IMR-90 (cell line): Measurements from ENCODE around the gene MTHFSD. TPM values are rescaled to one million over a fixed set of nuclear protein-coding genes. Genes with fewer than 3 reads are reported as not detected.

Experiments
- ATAC-seq: fragments of 200-7000 bp; cut with Tn5 transposase; 2 replicates; pipeline ENCODE4 v1.9.1; 2020; ENCODE audit warnings: low read depth, mild to moderate bottlenecking, moderate library complexity
- BruUV-seq: library from RNA; stranded (reverse); fragments of 400-500 nt; replicated peaks from 2 replicates; lab custom pipeline; 2021; lab: Mats Ljungman, UMichigan
- CTCF ChIA-PET: fragments of 300-600 bp; formaldehyde crosslinking; extraction: SDS; loops from one replicate; lab custom pipeline; 2021; ENCODE audit warnings: antibody characterized with exemption; lab: Yijun Ruan, JAX
- POLR2A ChIA-PET: fragments of 300-600 bp; sonication (Branson Sonifier 250); formaldehyde crosslinking; loops from one replicate; lab custom pipeline; 2022; ENCODE audit warnings: antibody characterized with exemption; ENCODE audit not compliant: unreplicated experiment; lab: Charles Lee
- DNase-seq: peaks from one replicate; pipeline ENCODE4 v3.0.0; 2013
- H2AFZ ChIP-seq: replicated peaks from 2 replicates; pipeline ENCODE3; 2013; ENCODE audit warnings: low read length, mild to moderate bottlenecking; ENCODE audit not compliant: poor library complexity
- H2AK5ac ChIP-seq: 2 replicates; pipeline ENCODE4 v1.6.1; 2013; ENCODE audit warnings: low read depth, low read length, inconsistent platforms
- H2AK9ac ChIP-seq: replicated peaks from 2 replicates; pipeline ENCODE3; 2013; ENCODE audit warnings: mild to moderate bottlenecking, low read depth, low read length, moderate library complexity; ENCODE audit not compliant: poor library complexity
- H2BK120ac ChIP-seq: 2 replicates; pipeline ENCODE4 v1.6.1; 2013; ENCODE audit warnings: low read depth, low read length, inconsistent platforms
- H2BK15ac ChIP-seq: 3 replicates; pipeline ENCODE4 v1.6.1; 2013; ENCODE audit warnings: low read depth, low read length, inconsistent platforms
- H2BK20ac ChIP-seq: 2 replicates; pipeline ENCODE4 v1.6.1; 2013; ENCODE audit warnings: low read depth, mild to moderate bottlenecking, inconsistent platforms, low read length, moderate library complexity
- H2BK5ac ChIP-seq: 2 replicates; pipeline ENCODE4 v1.6.1; 2013; ENCODE audit warnings: mild to moderate bottlenecking, low read depth, low read length, inconsistent platforms; ENCODE audit not compliant: poor library complexity, severe bottlenecking
- H3K14ac ChIP-seq: replicated peaks from 2 replicates; pipeline ENCODE4 v1.6.1; 2013; ENCODE audit warnings: low read depth, low read length, inconsistent platforms
- H3K18ac ChIP-seq: 2 replicates; pipeline ENCODE4 v1.6.1; 2013; ENCODE audit warnings: low read depth, low read length, control low read depth
- H3K23ac ChIP-seq: 2 replicates; pipeline ENCODE4 v1.6.1; 2013; ENCODE audit warnings: low read depth, low read length, inconsistent platforms
- H3K27ac ChIP-seq: 2 replicates; pipeline ENCODE4 v1.5.1; 2013; ENCODE audit warnings: mild to moderate bottlenecking, control low read depth, low read length; ENCODE audit not compliant: insufficient read depth
- H3K27me3 ChIP-seq: 2 replicates; pipeline ENCODE4 v1.6.1; 2013; ENCODE audit warnings: low read length; ENCODE audit not compliant: control insufficient read depth, insufficient read depth
- H3K36me3 ChIP-seq: 2 replicates; pipeline ENCODE4 v1.6.1; 2013; ENCODE audit warnings: low read length, mixed read lengths; ENCODE audit not compliant: control insufficient read depth, insufficient read depth
- H3K4ac ChIP-seq: 2 replicates; pipeline ENCODE4 v1.6.1; 2013; ENCODE audit warnings: low read depth, low read length, inconsistent platforms
- H3K4me1 ChIP-seq: 2 replicates; pipeline ENCODE4 v1.6.1; 2013; ENCODE audit warnings: low read length, mixed read lengths; ENCODE audit not compliant: control insufficient read depth, insufficient read depth
- H3K4me2 ChIP-seq: 2 replicates; pipeline ENCODE4 v1.6.1; 2013; ENCODE audit warnings: low read depth, mild to moderate bottlenecking, control low read depth, low read length, moderate library complexity
- H3K4me3 ChIP-seq: 2 replicates; pipeline ENCODE4 v1.5.1; 2013; ENCODE audit warnings: low read depth, mild to moderate bottlenecking, control low read depth, low read length, moderate library complexity; ENCODE audit not compliant: insufficient read depth
- H3K56ac ChIP-seq: 2 replicates; pipeline ENCODE4 v1.6.1; 2013; ENCODE audit warnings: low read length, inconsistent platforms; ENCODE audit not compliant: insufficient read depth; ENCODE audit errors: extremely low read depth
- H3K79me1 ChIP-seq, 2 experiments: 2 replicates each; pipeline ENCODE4 v1.6.1; 2013; ENCODE audit warnings: low read length in 2 of 2, inconsistent platforms in 1 of 2, low read depth in 1 of 2
- H3K9ac ChIP-seq: 2 replicates; pipeline ENCODE4 v1.6.1; 2013; ENCODE audit warnings: low read depth, low read length, control low read depth
- H3K9me1 ChIP-seq: 2 replicates; pipeline ENCODE4 v1.6.1; 2013; ENCODE audit warnings: low read length, inconsistent platforms; ENCODE audit not compliant: insufficient read depth
- H3K9me3 ChIP-seq: 2 replicates; pipeline ENCODE4 v1.6.1; 2013; ENCODE audit warnings: low read length; ENCODE audit not compliant: control insufficient read depth, insufficient read depth
- H4K20me1 ChIP-seq: 2 replicates; pipeline ENCODE4 v1.6.1; 2013; ENCODE audit warnings: low read length, inconsistent platforms; ENCODE audit not compliant: insufficient read depth
- H4K5ac ChIP-seq: 2 replicates; pipeline ENCODE4 v1.6.1; 2013; ENCODE audit warnings: mild to moderate bottlenecking, low read depth, low read length, control low read depth
- H4K8ac ChIP-seq, 2 experiments: 2 replicates each; pipeline ENCODE4 v1.6.1; 2013; ENCODE audit warnings: low read depth in 2 of 2, low read length in 2 of 2, control low read depth in 1 of 2, inconsistent platforms in 1 of 2
- H4K91ac ChIP-seq: 2 replicates; pipeline ENCODE4 v1.6.1; 2013; ENCODE audit warnings: low read depth, low read length, inconsistent platforms; ENCODE audit not compliant: insufficient read depth
- CEBPB ChIP-seq: IDR thresholded peaks from 2 replicates; pipeline ENCODE4 v1.6.1; 2012; ENCODE audit warnings: low read depth, low read length, improper control_type of control experiment
- CHD1 ChIP-seq: IDR thresholded peaks from 2 replicates; pipeline ENCODE4 v1.6.1; 2012; ENCODE audit warnings: low read depth, low read length, improper control_type of control experiment
- FOS ChIP-seq: fragments of 150-350 bp; IDR thresholded peaks from 2 replicates; pipeline ENCODE4 v1.6.1; 2016; ENCODE audit warnings: low read depth, low read length
- MAZ ChIP-seq: IDR thresholded peaks from 2 replicates; pipeline ENCODE4 v1.6.1; 2012; ENCODE audit warnings: low read depth, mild to moderate bottlenecking, low read length, improper control_type of control experiment, moderate library complexity, borderline replicate concordance
- NFE2L2 ChIP-seq: fragments of 150-350 bp; IDR thresholded peaks from 2 replicates; pipeline ENCODE4 v1.6.1; 2016; ENCODE audit warnings: low read depth, mild to moderate bottlenecking, low read length
- WGBS, 2 experiments: methylation state at CpG; one replicate each; pipeline versions ENCODE4 v1.1.5 to v1.1.7; 2013; ENCODE audit warnings: missing lambda C conversion rate in 2 of 2; ENCODE audit not compliant: insufficient read length in 1 of 2; ENCODE audit errors: extremely low coverage in 2 of 2; 5-methylcytosine and 5-hydroxymethylcytosine counted together
- dilution Hi-C: fragments of 300-500 bp; cut with HindIII; formaldehyde crosslinking; loops from one replicate; pipeline ENCODE4 v1.14.3; 2018; ENCODE audit warnings: low sequenced_read_pairs; ENCODE audit not compliant: unreplicated experiment
- in situ Hi-C: fragments of 300-500 bp; cut with MboI; formaldehyde crosslinking; loops from 3 replicates; pipeline ENCODE4 v1.14.3; 2019; ENCODE audit warnings: low sequenced_read_pairs, inconsistent platforms, mixed read lengths
- intact Hi-C: fragments of 100-400 bp; cut with micrococcal nuclease; formaldehyde crosslinking; loops from 2 replicates; pipeline ENCODE4 v1.10.0; 2022
- polyA plus RNA-seq, 3 experiments: library from polyadenylated mRNA; depleted of rRNA; stranded (reverse); fragments of >200 nt; gene quantifications; 2 replicates each; pipeline ENCODE4 v1.2.3, GENCODE V29; 2012; ENCODE audit warnings: low replicate concordance in 1 of 3
- total RNA-seq: library from RNA; depleted of rRNA; stranded (reverse); fragments of >200 nt; gene quantifications from 2 replicates; pipeline ENCODE4 v1.2.3, GENCODE V29; 2012
- TF ChIP-seq, protein P1 (sequence below): conservative IDR thresholded peaks from 2 replicates; pipeline ENCODE4 v1.5.1; 2012; ENCODE audit warnings: mild to moderate bottlenecking, low read depth, low read length, improper control_type of control experiment

Gene MTHFSD
- total and polyA plus RNA-seq, 2 of the 4 experiments (the other 2 are of a cell fraction) = 8.2 to 16.8 TPM

- TF ChIP-seq MAZ (no peak), CHD1 (no peak)
Measured at GRCh38 chr16:86591270-86591669, 36.2 kb upstream of the MTHFSD start (continued).

GRCh38 chr16:86590501-86591144 lies 35.6 kb upstream of the MTHFSD start:
- H3K9me1 ChIP-seq = peaks cover 28% of the 10 kb centered on the region
- H4K20me1 ChIP-seq = peaks cover 3% of the 10 kb centered on the region; the same call in 1 of the 2 replicates
- H2AK9ac ChIP-seq = peak overlapping the region; percentile 48
- peak overlapping the region; percentile 8 to 94; a peak in 3 of 4 replicates for H4K8ac ChIP-seq
- H3K79me1 ChIP-seq = peaks cover 13 to 54% of the 10 kb centered on the region in 2 experiments; a peak in 3 of 4 replicates
- H2BK5ac ChIP-seq = peak overlapping the region; percentile 99
- H2BK120ac ChIP-seq = peak overlapping the region; percentile 98
- peak overlapping the region; percentile 72 for H4K5ac ChIP-seq
- peak overlapping the region; percentile 99 for H2AK5ac ChIP-seq
- TF ChIP-seq NFE2L2 = peak; percentile 84; the same call in 1 of the 2 replicates
- TF ChIP-seq, protein P1, sequence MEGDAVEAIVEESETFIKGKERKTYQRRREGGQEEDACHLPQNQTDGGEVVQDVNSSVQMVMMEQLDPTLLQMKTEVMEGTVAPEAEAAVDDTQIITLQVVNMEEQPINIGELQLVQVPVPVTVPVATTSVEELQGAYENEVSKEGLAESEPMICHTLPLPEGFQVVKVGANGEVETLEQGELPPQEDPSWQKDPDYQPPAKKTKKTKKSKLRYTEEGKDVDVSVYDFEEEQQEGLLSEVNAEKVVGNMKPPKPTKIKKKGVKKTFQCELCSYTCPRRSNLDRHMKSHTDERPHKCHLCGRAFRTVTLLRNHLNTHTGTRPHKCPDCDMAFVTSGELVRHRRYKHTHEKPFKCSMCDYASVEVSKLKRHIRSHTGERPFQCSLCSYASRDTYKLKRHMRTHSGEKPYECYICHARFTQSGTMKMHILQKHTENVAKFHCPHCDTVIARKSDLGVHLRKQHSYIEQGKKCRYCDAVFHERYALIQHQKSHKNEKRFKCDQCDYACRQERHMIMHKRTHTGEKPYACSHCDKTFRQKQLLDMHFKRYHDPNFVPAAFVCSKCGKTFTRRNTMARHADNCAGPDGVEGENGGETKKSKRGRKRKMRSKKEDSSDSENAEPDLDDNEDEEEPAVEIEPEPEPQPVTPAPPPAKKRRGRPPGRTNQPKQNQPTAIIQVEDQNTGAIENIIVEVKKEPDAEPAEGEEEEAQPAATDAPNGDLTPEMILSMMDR = no peak
- TF ChIP-seq FOS = peak; percentile 78
- peak; percentile 79 for TF ChIP-seq CEBPB
- peak overlapping the region; percentile 96 for H2BK15ac ChIP-seq
- H3K23ac ChIP-seq = peak overlapping the region; percentile 95; the same call in 1 of the 2 replicates
- ATAC-seq (peak; percentile 73), DNase-seq (peak; percentile 96)
- H4K91ac ChIP-seq = peak overlapping the region; percentile 45
- in situ Hi-C loops = no loop called here
- peak overlapping the region; percentile 98 for H3K4ac ChIP-seq
- H3K4me3 ChIP-seq = no peak overlapping the region
- H3K36me3 ChIP-seq = no peaks in the 10 kb centered on the region
- WGBS, 2 experiments = no CpG with 5 or more reads among the region's 4 CpGs
- H3K27ac ChIP-seq = peak overlapping the region; percentile 11
- H3K14ac ChIP-seq = peak overlapping the region; percentile 96
- H3K56ac ChIP-seq = peak overlapping the region; percentile 5; the same call in 1 of the 2 replicates
- H2BK20ac ChIP-seq = peak overlapping the region; percentile 99
- ChIA-PET CTCF (no interaction called here), POLR2A (no interaction called here)
- H3K4me1 ChIP-seq = peaks cover 33% of the 10 kb centered on the region
- no peak overlapping the region for H3K9ac ChIP-seq
- dilution Hi-C loops = no loop called here
- peak overlapping the region; percentile 53 for H2AFZ ChIP-seq
- peak overlapping the region; percentile 90; the same call in 1 of the 2 replicates for H3K18ac ChIP-seq
- intact Hi-C loops = loop anchor here (2.0 kb wide), 1 partner anchor 18 kb away; no protein-coding TSS in a partner anchor
- no peaks in the 10 kb centered on the region for H3K27me3 ChIP-seq
- no TSS peak for BruUV-seq
- no peaks in the 10 kb centered on the region for H3K9me3 ChIP-seq
- H3K4me2 ChIP-seq = peak overlapping the region; percentile 20
